Mammary epithelial cell (primary cell): ENCODE measurements around the gene SP1.
"Not testable (repeated sequence)": the region's sequence is repeated elsewhere in the genome, so short reads cannot be mapped to it uniquely, and the experiment has no call there.

Experiments used
- CTCF ChIP-seq, 2 donors: IDR thresholded peaks in 1 of 2; conservative IDR thresholded peaks in 1 of 2; 2 replicates each; pipeline ENCODE4 v1.5.1; 2011 to 2012; ENCODE audit warnings: inconsistent platforms in 2 of 2, low read length in 2 of 2, mild to moderate bottlenecking in 2 of 2, control low read depth in 1 of 2, low read depth in 1 of 2; ENCODE audit not compliant: insufficient read depth in 1 of 2; ENCODE audit errors: extremely low read depth in 1 of 2
- EZH2 ChIP-seq: IDR thresholded peaks from 2 replicates; pipeline ENCODE4 v1.6.1; 2012; ENCODE audit warnings: low read length, inconsistent platforms, borderline replicate concordance

- not testable (repeated sequence) for TF ChIP-seq CTCF (conservative IDR thresholded peaks at IDR 0.05 in 1 of 2, IDR thresholded peaks at IDR 0.05 in 1 of 2; ENCODE audit: extremely low read depth in 1 of 2, insufficient read depth in 1 of 2, low read depth in 1 of 2, low read length in 2 of 2); EZH2
These were observed 47.6 kb upstream of the SP1 start for GRCh38 chr12:53332339-53332738.
